Left hindlimb (tissue), 1 donor: Measurements from ENCODE around the gene SURF1.
A peak's percentile ranks its signal among the peaks of the same experiment; 100 is the strongest.
"Not testable (repeated sequence)": the region's sequence is repeated elsewhere in the genome, so short reads cannot be mapped to it uniquely, and the experiment has no call there.

Experiments
- DNase-seq: peaks from one replicate; pipeline ENCODE4 v3.0.0-alpha.2; 2018

SURF1 gene

GRCh38 chr9:133342069-133342406 is 14.2 kb downstream of the SURF1 start:
- DNase-seq, result no peak

DNA sequence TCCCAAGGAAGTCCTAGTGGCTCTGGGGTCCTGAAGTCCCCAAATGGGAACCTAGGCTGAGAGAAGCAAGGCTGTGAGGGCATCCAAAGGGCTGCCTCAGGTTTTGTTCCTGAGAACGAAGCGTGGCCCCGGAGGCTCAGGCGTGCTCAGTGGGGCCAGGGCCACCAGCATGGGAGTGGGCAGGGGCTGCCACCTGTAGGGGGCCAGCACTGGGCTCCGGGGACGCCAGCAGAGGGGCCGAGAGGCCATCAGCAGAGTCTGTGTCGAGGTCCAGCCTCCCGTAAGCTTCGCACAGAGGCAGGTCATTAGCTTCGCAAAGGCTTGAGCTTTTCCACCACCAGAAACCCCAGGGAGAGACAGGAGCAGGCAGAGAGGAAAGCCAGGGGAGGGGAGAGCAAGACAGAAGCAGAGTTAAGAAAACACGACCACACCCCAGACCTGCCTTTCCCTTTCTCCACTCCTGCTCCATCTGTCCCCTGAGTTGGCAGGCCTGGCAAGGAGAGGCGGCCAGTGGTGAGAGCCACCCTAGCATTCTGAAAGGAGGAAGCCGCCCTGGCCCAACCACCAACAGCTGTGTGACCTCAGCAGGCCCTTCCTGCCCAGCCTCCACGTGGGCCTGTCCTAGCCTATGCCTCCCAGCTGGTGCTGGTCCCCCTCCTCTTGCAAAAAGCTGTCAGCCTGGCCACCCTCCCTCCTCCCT is 14.8 kb downstream of the SURF1 start:
- DNase-seq, result no peak

DNA sequence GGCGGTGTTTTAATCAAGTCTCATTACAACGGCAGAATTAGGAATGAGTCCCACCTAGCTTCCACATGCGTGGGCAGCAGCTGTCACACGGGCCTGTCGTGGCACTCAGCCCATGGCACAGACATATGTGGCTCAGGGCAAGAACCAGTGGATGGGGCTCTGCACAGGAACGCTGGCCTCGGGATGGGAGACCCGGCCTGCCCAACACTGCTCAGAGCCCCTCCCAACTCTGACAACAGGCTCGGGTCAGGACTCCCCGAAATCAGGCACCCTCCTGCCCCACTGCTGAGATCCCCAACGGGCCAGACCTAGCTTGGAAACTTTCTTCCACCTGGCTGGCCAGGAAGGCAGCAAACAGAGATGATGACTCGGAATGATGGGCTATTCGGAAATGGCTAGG is 15.4 kb downstream of the SURF1 start:
- no peak for DNase-seq

- no peak for DNase-seq
These were observed 16.0 kb downstream of the SURF1 start for GRCh38 chr9:133340256-133340655.

DNA sequence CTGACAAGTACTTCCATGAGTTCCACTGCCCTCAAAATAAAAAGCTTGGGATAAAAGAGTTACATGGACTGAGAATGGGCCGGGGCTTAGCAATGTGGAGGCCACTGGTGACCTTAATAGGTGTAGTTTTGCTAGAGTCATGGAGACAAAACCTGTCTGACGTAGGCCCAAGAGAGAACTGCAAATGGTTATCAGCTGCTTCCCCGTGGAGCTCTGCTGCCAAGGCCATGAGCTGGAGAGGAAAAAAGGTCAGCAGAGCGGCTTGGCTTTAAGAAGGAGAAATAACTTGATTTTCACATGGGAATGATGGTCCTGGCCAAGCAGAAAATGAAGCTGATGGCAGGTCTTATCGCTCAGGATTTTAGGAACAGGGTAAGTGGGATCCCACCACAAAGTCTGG is 16.6 kb downstream of the SURF1 start:
- peak; percentile 12 for DNase-seq

DNA sequence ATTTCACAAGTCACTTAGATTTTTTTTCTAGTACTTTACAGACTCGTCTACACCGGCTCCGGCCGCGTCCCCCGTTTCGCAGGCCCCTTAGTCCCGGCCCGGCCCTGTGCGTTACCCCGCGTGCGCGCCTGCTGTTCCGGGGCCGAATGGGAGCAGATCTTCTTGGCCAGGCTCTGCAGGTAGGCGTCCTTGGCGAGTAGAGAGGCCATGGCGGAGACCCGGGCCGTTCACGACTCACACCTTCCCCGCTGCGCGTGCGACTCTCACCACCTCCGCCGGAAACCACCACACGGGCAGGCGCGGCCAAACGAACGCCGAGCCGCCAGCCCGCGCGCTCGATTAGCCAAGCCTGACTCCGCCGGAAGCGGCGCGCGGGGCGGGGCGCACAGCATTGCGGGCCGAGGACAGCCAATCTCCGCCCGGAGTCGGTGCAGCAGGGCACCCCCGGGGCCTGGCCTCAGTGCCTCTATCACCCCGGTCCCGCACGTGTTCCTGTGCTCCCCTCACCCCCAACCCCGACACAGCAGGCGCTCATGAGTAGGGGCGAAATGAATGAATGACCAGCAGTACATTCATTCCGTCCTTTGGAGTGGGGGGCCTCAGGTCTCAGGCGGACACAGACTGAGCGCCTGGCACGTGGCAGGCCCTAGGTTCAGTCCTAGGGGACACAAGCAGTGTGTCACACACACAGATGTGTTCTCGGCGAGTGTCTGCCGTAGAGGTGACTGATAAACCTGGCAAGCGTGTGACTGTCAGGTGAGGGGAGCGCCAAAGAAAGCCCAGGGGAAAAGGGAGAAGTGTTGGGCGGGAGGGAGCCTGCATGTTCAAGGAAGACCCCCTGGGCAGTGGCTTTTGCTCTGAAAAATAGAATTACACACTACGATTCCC is 20.1 kb downstream of the SURF1 start, which contains the start of gene SURF6:
Gene SURF6 (minus strand): TSS at position 265 of the 888 bp plus-strand sequence. CDS start 56 bp downstream, at position 209.
- DNase-seq, result peak; percentile 91

- DNase-seq, result not testable (repeated sequence)
These were observed 21.4 kb downstream of the SURF1 start for GRCh38 chr9:133334888-133335287.

DNA sequence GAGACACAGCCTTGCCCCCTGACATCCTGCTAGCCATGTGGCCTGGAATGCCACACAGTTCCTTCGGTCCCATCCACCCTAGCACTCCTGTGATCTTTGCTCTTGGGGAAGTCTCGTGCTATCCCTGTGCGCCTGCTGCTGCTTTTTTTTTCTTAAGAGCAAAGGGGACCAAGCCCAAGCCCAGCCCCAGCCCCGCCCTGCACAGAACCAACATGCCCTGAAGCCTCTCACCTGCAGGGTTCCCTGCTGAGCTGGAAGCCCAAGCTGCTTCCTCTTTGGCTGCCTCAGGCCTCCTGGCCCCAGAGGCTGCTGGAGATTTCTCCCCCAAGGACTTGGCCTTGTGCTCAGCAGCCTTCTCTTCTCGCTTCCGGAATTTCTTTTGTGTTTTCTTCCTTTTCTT is 22.1 kb downstream of the SURF1 start:
- DNase-seq, result no peak

DNA sequence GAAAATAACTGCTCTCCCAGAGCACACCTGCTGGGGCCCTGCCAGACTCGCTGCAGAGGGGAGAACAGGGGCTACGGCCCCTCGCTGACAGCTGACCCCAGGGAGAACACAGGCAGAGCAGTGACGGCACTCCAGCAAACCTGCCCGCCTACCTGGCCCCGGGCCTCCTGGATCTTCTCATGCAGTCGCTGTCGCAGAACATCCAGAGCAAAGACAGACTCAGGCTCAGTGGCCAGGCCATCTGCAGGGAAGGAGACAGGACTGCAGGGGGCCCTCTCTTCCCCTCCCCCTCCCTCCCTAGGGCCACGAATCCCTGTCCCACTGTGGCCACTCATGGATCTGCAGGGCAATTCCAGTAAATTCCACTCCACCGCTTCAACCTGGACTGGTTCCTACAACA is 22.7 kb downstream of the SURF1 start:
- DNase-seq, result no peak

DNA sequence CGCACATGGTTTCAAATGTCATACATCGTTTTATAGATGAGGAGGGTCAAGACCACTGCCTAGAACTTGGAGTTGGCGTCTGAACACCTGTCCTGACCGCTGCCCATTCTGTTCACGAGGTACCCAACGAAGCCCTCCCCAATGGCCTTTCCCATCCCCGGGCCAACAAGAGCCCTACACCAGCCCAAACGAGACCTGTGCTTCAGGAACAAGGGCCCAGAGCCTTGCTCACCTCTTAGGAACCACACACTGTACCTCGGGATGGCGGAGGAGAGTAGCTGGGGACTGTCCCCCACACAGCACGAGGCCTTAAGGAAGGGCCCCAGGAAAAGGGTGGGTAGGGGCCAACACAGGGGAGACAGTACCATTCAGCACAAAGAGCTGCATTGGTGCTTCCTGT is 23.3 kb downstream of the SURF1 start:
- DNase-seq, result no peak

DNA sequence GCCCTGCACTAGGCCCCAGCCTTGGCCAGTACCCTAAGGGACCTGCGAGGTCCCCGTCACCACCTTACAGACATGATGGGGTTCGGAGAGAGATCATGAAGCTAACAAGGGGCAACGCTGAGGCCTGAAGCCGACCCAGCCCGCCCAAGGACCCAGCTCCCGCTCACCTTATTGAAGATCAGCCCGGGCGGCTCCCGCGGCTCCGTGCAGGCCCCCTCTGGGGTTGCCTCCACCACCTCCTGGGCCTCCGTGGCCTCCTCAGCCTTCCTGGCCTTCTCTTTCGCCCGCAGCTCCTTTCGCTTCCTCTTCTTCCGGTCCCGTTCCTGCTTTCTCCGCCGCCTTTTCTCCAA is 23.9 kb downstream of the SURF1 start:
- DNase-seq, result no peak

DNA sequence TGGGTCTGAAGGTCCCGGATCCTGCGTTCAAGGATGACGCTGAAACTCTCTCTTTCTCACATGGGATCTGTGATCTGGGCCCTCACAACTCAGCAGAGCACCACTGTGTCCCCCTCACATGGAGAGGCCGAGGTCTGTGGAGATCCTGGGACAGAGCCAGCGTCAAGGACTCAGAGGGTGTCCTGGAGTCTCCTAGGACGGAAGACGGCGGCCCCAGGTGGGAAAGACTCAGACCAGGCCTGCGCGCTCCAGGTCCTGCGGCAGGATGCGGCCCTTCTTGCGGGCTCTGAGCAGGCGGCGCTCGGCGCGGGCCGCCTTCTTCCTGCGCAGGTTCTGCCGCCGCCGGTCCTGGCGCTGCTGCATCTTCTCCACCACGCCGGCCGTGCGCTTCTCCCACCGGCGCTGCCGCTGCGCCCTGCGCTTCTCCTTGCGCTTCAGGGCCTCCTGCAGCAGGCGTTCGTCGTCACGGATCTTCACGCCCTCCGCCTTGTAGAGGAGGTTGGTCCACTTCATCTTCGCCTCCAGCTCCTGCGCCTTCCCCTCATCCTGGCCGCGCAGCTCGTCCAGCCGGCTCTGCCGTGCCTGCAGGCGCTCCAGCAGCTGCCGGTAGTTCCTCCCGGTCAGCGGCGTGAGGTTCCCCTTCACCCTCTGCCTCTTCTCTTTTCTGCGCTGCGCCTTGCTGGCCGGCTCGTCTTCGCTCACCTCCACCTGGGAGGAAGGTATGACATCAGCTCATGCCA is 24.5 kb downstream of the SURF1 start:
- DNase-seq, result no peak

DNA sequence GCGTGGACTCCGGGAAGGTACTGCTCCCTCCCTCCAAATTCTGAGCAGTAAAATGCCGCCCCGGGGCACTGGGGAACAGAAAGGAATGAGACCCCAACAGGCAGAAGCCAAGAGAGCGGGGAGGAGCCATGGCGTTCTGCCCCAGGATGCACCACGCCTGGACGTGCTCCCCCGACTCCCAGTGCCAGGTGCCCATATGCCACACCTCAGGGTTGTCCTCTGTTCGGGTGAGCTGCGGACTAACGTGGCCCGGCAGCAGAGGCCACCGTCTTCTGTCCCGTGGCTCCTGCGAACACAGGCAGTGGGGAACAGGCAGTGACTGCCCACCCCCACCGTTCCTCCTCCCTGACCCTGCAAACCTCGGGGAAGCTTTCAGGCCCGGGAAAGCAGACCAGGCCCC is 25.1 kb downstream of the SURF1 start:
- DNase-seq, result no peak

- not testable (repeated sequence) for DNase-seq
These were observed 26.8 kb downstream of the SURF1 start for GRCh38 chr9:133329306-133330156.

DNA sequence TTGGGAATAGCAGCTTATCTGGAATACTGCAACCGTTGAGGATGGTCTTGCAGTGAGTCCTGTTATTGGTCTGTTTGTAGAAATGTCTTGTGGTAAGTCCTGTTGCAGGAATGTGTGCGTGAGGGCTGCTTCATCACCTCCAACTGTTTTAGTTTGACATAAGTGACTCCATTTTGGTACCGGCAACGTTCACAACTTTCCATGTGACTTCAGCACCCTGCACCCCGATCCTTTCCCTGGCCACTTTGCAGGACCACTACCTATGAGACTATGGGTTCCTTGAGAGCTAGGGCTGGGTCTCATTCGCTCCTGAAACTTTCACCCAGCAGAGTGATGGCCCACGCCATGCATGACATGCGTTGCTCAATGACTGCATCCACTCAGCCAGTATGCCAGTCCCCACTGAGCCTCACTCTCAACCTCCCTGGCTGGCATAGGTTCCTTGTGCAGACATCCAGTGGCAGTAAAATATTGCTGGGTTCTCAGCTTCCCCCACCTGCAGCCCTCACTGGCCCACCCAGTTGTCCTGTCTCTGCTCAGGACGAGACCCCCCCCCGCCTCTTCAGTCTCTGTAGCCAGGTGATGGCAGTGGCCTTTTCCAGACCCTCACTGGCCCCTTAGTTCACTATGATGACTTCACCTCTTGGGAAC is 28.3 kb downstream of the SURF1 start:
- DNase-seq, result no peak

DNA sequence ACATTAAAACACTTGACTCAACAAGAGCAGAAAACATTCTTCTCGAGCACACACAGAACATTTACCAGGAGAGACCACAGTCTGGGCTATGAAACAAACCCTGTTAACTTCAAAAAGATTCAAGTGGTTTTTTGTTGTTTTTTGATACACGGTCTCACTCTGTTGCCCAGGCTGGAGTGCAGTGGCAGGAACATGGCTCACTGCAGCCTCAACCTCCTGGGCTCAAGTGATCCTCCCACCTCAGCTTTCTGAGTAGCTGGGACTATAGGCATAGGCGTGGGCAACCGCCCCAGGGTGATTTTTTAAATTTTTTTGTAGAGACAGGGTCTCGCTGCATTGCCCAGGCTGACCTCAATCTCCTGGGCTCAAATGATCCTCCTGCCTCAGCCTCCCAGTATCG is 29.3 kb downstream of the SURF1 start:
- not testable (repeated sequence) for DNase-seq

GRCh38 chr9:133323991-133324703 is 32.1 kb downstream of the SURF1 start:
- DNase-seq, result no peak

GRCh38 chr9:133323211-133323610 is 33.1 kb downstream of the SURF1 start:
- DNase-seq, result no peak

DNA sequence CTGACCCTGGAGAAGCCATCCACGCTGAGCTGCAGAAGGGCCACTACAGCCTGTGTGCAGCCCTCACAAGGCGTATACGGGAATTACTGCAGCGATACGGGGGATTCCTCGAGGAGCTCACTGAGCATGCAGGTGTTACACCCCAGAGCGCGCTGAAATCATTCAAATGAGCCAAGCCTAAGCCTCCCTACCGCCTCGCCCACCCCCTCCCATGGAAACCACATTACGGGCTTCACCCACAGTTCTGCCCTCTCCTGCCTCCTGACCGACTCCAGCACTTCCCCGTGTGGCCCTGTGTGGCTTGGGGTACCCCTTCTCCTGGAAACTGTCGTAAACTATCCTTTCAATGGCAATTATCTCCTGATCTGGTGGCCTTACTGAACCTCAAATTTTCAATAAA is 33.6 kb downstream of the SURF1 start:
- no peak for DNase-seq

GRCh38 chr9:133321411-133321935 is 34.8 kb downstream of the SURF1 start:
- DNase-seq, result no peak

DNA sequence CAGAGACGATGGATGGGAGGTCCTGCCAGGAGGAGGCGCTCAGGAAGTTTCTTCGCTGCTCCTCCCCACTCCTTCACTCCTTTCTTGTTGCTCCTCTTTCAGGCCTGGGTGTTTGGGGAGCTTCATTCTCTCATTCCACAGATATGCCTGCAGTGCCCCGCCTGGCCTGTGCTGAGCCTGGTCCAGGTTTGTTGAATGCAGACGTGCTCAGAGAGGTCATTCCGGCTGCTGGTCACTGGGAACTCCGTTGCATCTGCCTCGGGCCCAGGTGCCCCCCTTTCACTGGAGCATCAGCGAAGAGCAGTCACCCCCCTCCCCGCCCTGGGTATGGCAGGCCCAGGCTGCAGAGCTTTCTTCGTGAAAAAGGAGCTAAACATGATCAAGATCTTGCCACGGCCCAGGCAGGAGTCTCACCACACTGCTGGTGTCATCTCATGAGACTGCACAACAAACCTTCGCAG is 35.8 kb downstream of the SURF1 start:
- DNase-seq, result no peak
